HG03159 (cell line): ENCODE data around the gene RB1.
A peak's percentile ranks its signal among the peaks of the same experiment; 100 is the strongest.
"Not testable (repeated sequence)": the region's sequence is repeated elsewhere in the genome, so short reads cannot be mapped to it uniquely, and the experiment has no call there.

Source experiments
- ATAC-seq: cut with Tn5 transposase; IDR thresholded peaks from one replicate; pipeline ENCODE4 v1.9.1; 2021; ENCODE audit warnings: mild to moderate bottlenecking, moderate library complexity; ENCODE audit not compliant: unreplicated experiment

Gene RB1

DNA sequence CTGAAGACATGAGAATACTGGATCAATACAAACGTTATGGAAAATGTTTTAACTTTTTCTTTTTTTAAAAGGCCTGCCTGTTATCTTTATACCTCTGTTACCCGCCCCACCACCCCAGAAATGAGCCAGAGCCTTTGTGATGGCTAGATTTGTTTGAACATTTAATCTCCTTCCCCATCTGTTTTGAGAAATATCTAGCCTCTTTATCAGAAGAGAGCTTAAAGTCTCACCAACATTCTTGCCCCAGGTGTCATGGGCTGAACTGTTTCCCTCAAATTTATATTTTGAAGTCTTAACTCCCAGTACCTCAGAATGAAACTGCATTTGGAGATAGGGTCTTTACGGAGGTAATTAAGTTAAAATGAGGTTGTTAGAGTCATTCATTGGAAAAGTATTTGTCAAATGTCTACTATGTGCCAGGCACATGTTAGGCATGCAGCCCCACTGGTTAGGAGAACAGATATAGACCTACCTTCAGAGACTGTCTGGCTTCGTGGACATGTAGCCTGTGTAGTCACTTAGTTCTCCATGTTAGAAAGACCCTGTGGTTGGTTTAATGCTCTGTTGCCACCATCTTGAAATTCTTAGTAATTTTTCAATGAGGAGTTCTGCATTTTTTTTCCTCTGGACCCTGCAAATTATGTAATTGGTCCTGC is 6.3 kb upstream of the RB1 start:
- no peak for ATAC-seq

GRCh38 chr13:48299591-48299990 is 4.0 kb upstream of the RB1 start:
- no peak for ATAC-seq

- peak; percentile 10 for ATAC-seq
These were observed 636 bp upstream of the RB1 start for GRCh38 chr13:48302871-48303358.

DNA sequence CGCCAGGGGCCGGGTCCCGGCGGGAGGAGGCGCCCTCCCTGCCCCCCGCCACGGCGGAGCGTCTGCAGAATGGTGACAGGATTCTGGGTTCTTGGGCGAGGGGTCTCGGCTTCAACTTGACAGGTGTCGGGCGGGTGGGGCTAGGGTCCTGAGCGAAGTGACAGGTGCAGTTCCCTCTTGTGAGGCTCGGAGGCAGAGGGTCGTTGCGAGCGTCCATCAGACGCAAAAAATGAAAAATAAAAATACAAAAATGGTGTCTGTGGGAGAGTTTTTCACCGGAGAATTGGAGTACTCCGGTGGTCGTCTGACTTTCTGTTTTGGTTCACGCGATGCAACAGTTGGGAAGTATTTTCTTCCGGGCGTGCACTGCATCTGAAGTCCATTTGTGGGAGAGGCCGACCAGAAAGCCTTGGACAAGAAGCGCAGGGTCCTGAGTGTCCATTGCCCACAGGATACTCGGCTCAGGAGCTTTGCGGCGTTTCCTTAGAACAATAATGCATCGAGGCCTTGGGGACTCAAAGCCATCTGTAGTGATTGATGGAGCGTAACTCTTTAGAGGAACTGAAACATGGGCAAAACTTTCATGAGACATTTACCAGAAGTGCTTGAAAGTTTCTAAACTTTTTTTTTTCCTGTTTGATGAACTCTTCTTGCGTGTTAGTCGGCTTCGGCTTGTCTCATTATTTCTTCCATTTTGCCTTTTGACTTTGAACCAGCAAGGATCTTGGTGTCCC is 759 bp downstream of the RB1 start:
- peak; percentile 69 for ATAC-seq

DNA sequence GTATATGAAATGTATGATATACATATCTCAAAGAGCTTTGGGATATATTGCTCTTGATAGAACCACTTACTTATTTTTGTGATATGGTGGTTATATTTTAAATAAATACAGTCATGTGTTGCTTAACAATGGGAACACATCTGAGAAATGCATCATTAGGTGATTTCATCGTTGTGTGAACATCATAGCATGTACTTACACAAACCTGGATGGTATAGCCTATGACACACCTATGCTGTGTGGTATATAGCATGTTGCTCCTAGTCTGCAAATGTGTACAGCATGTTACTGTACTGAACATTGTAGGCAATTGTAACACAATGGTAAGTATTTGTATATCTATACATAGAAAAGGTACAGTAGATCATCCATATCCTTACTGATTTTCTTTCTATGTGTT is 7.7 kb downstream of the RB1 start:
- no peak for ATAC-seq

DNA sequence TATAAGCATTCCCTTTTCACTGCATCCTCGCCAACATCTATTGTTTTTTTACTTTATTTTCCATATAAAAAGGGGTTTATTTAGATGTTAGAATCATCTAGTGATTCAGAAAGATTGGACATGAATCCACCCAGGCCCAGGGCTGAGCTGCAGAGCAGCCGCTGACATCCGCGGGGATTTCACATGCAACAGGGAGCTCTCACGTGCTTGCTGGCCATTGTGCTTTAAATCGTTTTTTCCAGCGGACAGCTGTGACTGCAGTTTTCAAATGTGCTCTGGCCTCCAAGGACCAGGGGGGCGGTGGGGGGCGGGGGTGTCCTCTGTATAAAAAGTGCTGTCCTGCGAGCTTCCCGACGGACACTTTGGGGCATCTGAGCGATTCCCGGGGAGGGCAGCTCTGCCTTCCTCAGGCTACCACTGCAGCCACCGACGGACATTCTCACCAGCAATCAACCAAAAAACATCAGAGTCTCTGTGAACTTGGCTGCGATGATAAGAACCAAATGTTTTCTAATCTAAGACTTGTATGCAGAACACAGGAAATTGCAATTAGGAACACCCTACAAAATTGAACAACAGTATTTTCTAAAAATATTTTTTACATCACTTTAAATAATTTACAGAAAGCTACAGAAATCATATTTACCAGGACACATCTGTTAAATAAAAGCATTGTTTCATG is 12.6 kb downstream of the RB1 start:
- no peak for ATAC-seq

GRCh38 chr13:48316826-48317510 is 13.4 kb downstream of the RB1 start:
- ATAC-seq = no peak

GRCh38 chr13:48317511-48318376 is 14.2 kb downstream of the RB1 start:
- no peak for ATAC-seq

- ATAC-seq = no peak
These were observed 14.8 kb downstream of the RB1 start for GRCh38 chr13:48318377-48318811.

DNA sequence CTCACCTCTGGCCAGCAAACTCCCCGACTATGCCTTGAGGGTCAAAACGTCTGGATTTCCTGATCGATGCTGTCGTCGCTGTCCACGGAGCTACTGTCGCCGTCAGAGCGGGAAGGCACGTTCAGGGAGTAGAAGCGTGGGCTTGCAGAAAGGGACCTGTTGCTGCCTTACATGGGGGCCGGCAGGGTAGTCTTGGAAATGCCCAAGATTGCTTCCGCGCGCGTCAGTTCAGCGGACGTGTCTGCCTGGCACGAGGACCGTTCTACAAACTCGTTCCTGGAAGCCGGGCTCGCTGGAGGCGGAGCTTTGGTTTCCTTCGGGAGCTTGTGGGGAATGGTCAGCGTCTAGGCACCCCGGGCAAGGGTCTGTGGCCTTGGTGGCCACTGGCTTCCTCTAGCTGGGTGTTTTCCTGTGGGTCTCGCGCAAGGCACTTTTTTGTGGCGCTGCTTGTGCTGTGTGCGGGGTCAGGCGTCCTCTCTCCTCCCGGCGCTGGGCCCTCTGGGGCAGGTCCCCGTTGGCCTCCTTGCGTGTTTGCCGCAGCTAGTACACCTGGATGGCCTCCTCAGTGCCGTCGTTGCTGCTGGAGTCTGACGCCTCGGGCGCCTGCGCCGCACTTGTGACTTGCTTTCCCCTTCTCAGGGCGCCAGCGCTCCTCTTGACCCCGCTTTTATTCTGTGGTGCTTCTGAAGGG is 15.4 kb downstream of the RB1 start:
- no peak for ATAC-seq

GRCh38 chr13:48319531-48320398 is 16.2 kb downstream of the RB1 start:
- ATAC-seq = no peak

DNA sequence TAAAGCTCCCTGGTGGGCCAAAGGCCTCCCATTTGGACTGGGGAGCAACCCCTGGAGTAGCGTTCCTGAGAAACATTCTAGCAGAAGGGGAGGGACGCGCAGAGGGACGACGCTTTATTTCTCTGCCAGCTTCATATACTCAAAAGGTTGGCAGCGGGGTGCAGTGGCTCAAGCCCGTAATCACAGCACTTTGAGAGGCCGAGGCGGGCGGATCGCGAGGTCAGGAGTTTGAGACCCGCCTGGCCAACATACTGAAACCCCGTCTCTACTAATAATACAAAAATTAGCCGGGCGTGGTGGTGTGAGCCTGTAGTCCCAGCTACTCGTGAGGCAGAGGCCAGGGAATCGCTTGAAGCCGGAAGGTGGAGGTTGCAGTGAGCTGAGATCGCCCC is 16.8 kb downstream of the RB1 start:
- ATAC-seq = no peak

GRCh38 chr13:48320891-48321510 is 17.4 kb downstream of the RB1 start:
- ATAC-seq = no peak

- no peak for ATAC-seq
These were observed 18.7 kb downstream of the RB1 start for GRCh38 chr13:48322294-48322693.

DNA sequence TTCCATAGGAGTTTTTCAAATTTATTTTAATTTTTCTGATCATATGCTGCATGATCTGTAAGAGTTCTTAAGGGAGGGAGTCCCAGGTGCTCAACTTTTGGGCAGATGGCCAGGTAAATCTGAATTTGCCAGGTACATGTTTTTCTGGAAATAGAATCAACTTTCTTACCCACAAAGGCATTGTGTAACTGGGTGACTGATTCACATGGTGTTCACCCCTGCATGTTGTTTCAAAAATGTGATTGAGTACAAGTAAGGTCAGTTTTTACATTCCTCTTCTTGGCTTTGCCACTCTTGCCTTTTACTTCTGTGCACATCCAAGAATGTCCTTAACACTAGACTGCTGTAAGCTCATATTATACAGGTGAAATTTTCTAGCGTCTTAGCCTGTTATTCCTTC is 30.4 kb downstream of the RB1 start:
- ATAC-seq = no peak

GRCh38 chr13:48334534-48335127 is 31.1 kb downstream of the RB1 start:
- no peak for ATAC-seq

DNA sequence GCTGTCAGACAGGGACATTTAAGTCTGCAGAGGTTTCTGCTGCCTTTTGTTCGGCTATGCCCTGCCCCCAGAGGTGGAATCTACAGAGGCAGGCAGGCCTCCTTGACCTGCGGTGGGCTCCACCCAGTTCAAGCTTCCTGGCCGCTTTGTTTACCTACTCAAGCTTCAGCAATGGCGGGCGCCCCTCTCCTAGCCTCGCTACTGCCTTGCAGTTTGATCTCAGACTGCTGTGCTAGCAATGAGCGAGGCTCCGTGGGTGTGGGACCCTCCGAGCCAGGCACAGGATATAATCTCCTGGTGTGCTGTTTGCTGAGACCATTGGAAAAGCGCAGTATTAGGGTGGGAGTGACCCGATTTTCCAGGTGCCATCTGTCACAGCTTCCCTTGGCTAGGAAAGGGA is 35.6 kb downstream of the RB1 start:
- ATAC-seq = not testable (repeated sequence)

GRCh38 chr13:48344264-48344663 is 40.7 kb downstream of the RB1 start:
- no peak for ATAC-seq
